Right cardiac atrium (tissue), 5 donors: ENCODE results near the gene RBM14. TPM values are rescaled to one million over a fixed set of nuclear protein-coding genes. Genes with fewer than 3 reads are reported as not detected.

Source experiments
- ATAC-seq, 2 donors: fragments of 200-7000 bp; cut with Tn5 transposase; one replicate each; pipeline versions ENCODE4 v1.8.0 to v1.9.1; 2020; ENCODE audit warnings: moderate library complexity in 2 of 2, mild to moderate bottlenecking in 1 of 2
- DNase-seq, 3 donors: peaks; one replicate each; pipeline ENCODE4 v3.0.0-alpha.2; 2020
- H3K27ac ChIP-seq: one replicate; pipeline ENCODE4 v1.5.1; 2013; ENCODE audit warnings: mild to moderate bottlenecking, low read length, control low read depth, moderate library complexity
- H3K27me3 ChIP-seq: one replicate; pipeline ENCODE4 v1.6.1; 2013; ENCODE audit not compliant: control insufficient read depth, insufficient read depth
- H3K4me1 ChIP-seq: one replicate; pipeline ENCODE4 v1.6.1; 2013; ENCODE audit warnings: low read length; ENCODE audit not compliant: control insufficient read depth, insufficient read depth
- H3K4me3 ChIP-seq: one replicate; pipeline ENCODE4 v1.5.1; 2013; ENCODE audit warnings: low read length, control low read depth
- H3K9me3 ChIP-seq: one replicate; pipeline ENCODE4 v1.6.1; 2013; ENCODE audit warnings: low read length; ENCODE audit not compliant: control insufficient read depth
- WGBS: extraction: QIAGEN DNeasy Blood & Tissue Kit; methylation state at CpG from one replicate; pipeline ENCODE4 v1.1.7; 2013; 5-methylcytosine and 5-hydroxymethylcytosine counted together
- intact Hi-C, 4 donors: fragments of 100-400 bp; cut with DNase I; formaldehyde crosslinking; loops; one replicate each; pipeline versions ENCODE4 v1.11.0 to v1.14.0; 2022 to 2023
- long read RNA-seq, 4 donors: library from polyadenylated mRNA; unstranded; transcript quantifications; one replicate each; pipeline ENCODE4 v2.0.0, GENCODE V29; 2020 to 2021
- polyA plus RNA-seq: library from polyadenylated mRNA; stranded (reverse); fragments of 200-250 nt; gene quantifications from one replicate; pipeline ENCODE4 v1.2.3, GENCODE V29; 2013
- total RNA-seq, 4 donors: library from RNA; stranded (reverse); fragmentation: NEBNext Ultra II Directional; extraction: Animal tissue kit (Norgen Biotek cat#: 25700); gene quantifications; one replicate each; pipeline ENCODE4 v1.2.1, GENCODE V29; 2021
- donor health status: healthy with polysubstance abuse.
- donor health status: DM: no; HTN: yes; CAD: no.
- donor health status: DM: no; HTN: no; CAD: no.
- donor health status: DM: no; HTN: yes; CAD: no; lungs with severe emphysema.
- donor health status: DM: yes; HTN: yes; CAD: no.

The RBM14 gene, protein sequence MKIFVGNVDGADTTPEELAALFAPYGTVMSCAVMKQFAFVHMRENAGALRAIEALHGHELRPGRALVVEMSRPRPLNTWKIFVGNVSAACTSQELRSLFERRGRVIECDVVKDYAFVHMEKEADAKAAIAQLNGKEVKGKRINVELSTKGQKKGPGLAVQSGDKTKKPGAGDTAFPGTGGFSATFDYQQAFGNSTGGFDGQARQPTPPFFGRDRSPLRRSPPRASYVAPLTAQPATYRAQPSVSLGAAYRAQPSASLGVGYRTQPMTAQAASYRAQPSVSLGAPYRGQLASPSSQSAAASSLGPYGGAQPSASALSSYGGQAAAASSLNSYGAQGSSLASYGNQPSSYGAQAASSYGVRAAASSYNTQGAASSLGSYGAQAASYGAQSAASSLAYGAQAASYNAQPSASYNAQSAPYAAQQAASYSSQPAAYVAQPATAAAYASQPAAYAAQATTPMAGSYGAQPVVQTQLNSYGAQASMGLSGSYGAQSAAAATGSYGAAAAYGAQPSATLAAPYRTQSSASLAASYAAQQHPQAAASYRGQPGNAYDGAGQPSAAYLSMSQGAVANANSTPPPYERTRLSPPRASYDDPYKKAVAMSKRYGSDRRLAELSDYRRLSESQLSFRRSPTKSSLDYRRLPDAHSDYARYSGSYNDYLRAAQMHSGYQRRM
- total RNA-seq (10 to 100 TPM; 30.8 to 45.6 (median 33.6) TPM), polyA plus RNA-seq (28.1 TPM)
- long read RNA-seq, donor 1, transcript RBM14-201 (3 exons, 2,828 nt): major isoform, 21 of 30 reads
- long read RNA-seq, donor 1, partial matches to known transcripts: 8 of 30 reads
- long read RNA-seq, donor 1, other reads (novel, unspliced or antisense): 0 of 30 reads
- long read RNA-seq, donor 2, transcript RBM14-201 (3 exons, 2,828 nt): major isoform, 19 of 31 reads
- long read RNA-seq, donor 2, partial matches to known transcripts: 7 of 31 reads
- long read RNA-seq, donor 2, other reads (novel, unspliced or antisense): 1 of 31 reads
- long read RNA-seq, donor 3, transcript RBM14-201 (3 exons, 2,828 nt): major isoform, 34 of 57 reads
- long read RNA-seq, donor 3, partial matches to known transcripts: 18 of 57 reads
- long read RNA-seq, donor 3, other reads (novel, unspliced or antisense): 5 of 57 reads
- long read RNA-seq, donor 4, transcript RBM14-201 (3 exons, 2,828 nt): major isoform, 8 of 10 reads
- long read RNA-seq, donor 4, partial matches to known transcripts: 2 of 10 reads
- long read RNA-seq, donor 4, other reads (novel, unspliced or antisense): 0 of 10 reads

DNA sequence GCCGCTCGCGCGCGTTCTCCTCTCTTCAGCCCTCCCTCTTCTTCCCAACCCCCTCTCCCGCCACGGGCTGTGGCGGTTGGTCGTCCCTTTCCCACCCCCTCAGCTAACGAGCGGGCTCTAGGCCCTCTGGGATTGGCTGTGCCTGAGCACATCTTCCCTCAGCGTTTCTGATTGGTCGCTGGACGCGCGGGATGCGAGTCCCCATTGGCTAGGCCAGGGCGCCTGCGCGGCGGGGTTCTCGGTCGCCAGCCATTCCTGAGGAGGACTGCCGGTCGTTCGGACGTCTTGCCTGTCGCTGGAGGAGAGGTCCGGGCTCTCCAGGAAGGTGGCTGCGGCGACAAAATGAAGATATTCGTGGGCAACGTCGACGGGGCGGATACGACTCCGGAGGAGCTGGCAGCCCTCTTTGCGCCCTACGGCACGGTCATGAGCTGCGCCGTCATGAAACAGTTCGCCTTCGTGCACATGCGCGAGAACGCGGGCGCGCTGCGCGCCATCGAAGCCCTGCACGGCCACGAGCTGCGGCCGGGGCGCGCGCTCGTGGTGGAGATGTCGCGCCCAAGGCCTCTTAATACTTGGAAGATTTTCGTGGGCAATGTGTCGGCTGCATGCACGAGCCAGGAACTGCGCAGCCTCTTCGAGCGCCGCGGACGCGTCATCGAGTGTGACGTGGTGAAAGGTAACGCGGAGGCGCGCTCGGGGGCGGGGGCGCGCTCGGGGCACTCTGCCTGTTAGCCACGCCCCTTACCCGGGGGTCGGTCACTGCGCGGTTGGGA lies at the start of gene RBM14:
TSS of gene RBM14 (plus strand) at position 252 of the 776 bp plus-strand sequence. CDS start at position 343, 91 bp downstream.
- Histone ChIP-seq H3K27ac (peak within 1 kb of the TSS; percentile 84), H3K9me3 (no peaks in the 10 kb centered on the region), H3K4me1 (peaks cover 2% of the 10 kb centered on the region), H3K4me3 (peak within 1 kb of the TSS; percentile 59), H3K27me3 (no peaks in the 10 kb centered on the region)
- ATAC-seq: peak; percentile 98
- WGBS: under 1% methylated on average over 90 of the region's 90 CpGs
- intact Hi-C loops: no loop called here
- DNase-seq: peak; percentile 99

DNA sequence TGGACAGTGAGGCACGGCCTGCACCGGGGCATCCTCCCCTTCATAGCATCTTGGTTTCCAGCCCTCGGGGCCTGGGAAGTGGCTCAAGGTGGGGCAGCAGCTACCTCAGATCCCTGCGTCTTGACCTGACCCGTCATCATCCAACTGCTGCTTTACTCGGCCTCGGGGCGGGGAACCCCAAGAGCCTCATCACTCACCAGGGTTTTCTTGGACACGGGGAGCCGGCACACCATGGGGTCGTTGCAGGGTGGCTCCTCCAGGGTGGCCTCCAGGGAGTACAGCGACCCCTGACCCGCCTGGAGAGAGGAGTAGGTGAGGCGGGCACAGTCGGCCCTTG lies 48.7 kb upstream of the RBM14 start:
- Histone ChIP-seq H3K4me3 (peak overlapping the region; percentile 61), H3K27me3 (no peaks in the 10 kb centered on the region), H3K27ac (no peak overlapping the region), H3K4me1 (no peaks in the 10 kb centered on the region), H3K9me3 (no peaks in the 10 kb centered on the region)
- DNase-seq (no peak), ATAC-seq (no peak)
- intact Hi-C loops: no loop called here
- 54% methylated on average over 15 of the region's 15 CpGs for WGBS

DNA sequence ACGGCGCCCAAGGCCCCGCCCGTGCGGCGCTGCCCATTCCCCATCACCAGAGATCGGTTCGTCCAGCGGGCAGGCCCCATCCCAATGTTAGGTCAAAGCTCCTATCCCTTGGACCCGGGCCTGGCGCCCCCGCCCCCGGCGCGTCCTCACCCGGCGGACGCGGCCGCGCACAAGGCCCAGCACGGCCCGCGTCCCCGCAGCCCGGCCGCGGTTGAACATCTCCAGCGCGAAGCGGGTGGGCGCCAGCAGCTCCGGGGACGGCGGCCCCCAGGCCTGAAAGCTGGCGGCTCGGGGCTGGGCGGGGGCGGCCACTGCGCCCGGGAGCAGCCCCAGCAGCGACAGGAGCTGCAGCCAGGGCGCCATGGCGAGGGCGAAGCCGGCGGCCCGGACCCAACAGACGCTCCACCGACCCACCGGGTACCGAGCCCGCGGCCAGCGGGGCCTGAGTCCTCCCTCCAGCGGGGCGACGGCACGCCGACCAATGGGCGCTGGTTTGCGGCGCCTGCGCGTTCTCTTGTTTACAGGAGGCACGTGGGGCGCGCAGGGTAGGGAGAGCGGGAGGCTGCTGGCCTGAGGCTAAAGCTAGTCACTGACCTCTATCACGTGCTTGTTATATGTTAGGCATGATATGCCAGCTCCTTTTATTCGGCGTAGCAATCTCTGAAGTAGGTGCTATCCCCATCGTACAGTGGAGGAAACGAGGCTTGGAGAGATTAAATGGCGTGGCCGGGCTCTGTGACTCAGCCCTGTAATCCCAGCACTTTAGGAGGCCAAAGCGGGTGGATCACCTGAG lies 48.1 kb upstream of the RBM14 start, which contains the start of gene CTSF:
TSS of gene CTSF (minus strand) at position 483 of the 793 bp plus-strand sequence. CDS start at position 363, 120 bp downstream.
- Histone ChIP-seq H3K9me3 (no peaks in the 10 kb centered on the region), H3K4me1 (no peaks in the 10 kb centered on the region), H3K4me3 (peak within 1 kb of the TSS; percentile 61), H3K27ac (no peak within 1 kb of the TSS), H3K27me3 (no peaks in the 10 kb centered on the region)
- ATAC-seq: peak; percentile 96
- intact Hi-C loops: no loop called here
- peak; percentile 89 to 96 (median 96) for DNase-seq
- WGBS: 2% methylated on average over 77 of the region's 77 CpGs

DNA sequence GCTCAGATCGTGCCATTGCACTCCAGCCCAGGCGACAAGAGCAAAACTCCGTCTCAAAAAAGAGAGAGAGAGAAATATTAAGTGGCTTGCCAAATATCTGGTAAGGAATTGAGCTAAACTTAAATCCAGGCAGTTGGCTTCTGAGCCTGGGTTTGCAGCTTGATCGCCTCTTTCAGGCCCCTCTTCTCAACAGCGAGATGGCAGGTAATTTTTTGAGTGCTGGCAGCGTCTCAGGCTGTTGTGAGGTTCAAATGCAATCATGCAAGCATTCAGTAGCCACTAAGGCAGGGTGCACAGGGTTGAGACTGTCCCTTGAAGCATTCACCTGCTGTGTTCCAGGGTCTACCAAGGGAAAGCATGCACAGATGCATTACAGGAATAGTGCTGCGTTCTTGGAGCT lies 47.4 kb upstream of the RBM14 start:
- Histone ChIP-seq H3K4me3 (no peak overlapping the region), H3K27ac (no peak overlapping the region), H3K4me1 (no peaks in the 10 kb centered on the region), H3K27me3 (no peaks in the 10 kb centered on the region), H3K9me3 (no peaks in the 10 kb centered on the region)
- no peak for DNase-seq
- intact Hi-C loops: no loop called here
- ATAC-seq: no peak
- WGBS: 76% methylated on average over 7 of the region's 7 CpGs

DNA sequence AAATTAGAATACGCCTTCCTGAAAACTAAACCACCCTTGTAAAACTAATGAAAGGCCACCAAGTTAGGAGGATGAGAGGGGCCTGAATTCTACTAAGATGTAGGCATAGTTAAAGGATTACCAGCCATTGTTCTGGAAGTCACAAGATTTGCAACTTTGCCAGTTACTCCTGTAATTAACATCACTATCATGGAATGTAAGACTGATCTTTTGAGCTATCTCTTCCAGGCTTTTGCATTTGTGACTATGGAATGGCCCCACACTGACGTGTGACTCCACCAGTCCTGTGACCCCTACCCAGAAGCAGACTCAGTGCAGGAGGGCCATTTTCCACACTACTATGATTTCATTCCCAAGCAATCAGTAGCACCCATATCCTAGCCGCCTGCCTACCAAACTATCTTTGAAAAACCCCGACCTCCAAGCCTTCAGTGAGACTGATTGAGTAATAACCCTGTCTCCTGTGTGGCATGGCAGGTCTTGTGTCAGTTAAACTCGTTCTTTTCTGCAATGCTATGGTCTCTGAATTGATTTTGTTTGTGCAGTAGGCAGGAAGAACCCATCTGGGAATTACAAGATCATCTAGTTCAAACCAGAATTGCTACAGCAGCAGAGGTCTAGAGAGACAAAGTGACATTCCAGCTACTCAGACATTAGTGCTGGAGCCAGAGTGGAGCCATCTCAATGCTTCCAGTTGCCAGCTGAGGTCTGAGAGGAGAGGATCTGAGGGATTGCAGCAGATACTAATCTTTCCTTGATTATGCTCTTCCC lies 46.2 kb upstream of the RBM14 start:
- H3K27me3 ChIP-seq: no peaks in the 10 kb centered on the region
- DNase-seq (no peak), ATAC-seq (no peak)
- no peaks in the 10 kb centered on the region for H3K4me1 ChIP-seq
- H3K27ac ChIP-seq: no peak overlapping the region
- no peak overlapping the region for H3K4me3 ChIP-seq
- no peaks in the 10 kb centered on the region for H3K9me3 ChIP-seq
- intact Hi-C loops: loop anchor here in 2 of 4 donors (10.0 kb wide), 1 partner anchor 265 kb away; no protein-coding TSS in a partner anchor
- WGBS: 53% methylated on average over 5 of the region's 5 CpGs

DNA sequence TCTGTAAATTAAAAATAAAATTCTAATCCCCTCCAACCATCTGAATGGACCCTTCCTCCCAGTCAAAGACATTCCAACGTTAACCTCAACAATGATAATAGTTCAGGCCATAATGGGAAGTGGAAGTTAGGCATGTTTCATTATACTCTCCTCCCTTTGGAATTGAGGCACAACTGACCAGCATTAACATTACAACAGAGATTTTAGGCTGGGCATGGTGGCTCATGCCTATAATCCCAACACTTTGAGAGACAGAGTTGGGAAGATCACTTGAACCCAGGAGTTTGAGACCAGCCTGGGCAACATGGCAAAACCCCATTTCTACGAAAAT lies 45.6 kb upstream of the RBM14 start:
- 74% methylated on average over 2 of the region's 2 CpGs for WGBS

DNA sequence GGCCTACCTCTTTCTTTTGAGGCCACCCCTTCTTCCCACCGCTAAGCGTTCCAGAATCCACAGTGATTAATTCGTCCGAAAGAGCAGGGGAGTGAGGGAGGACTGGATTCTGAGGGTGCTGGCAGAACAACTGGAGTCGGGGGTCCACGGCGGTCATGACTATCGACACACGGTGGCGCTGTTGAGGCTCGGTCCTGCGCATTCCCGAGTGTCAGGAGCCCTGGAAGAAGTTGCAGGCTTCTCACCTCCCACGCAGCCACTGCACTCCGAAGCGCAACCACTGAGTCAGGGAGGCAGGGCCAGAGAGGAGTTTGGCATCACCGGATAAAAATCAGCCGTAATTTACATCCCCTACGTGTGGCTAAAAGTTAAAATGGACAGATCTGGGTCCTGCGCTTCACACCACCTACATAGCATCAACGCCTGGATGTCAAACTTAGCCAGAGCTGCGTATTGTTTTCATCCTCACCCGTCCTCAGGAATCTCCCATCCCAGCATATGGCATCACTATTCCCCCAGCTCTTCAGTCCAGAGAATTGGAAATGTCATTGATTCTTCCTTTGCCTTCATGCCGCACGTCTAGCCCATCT lies 37.3 kb upstream of the RBM14 start:
- Histone ChIP-seq H3K9me3 (no peaks in the 10 kb centered on the region), H3K27me3 (no peaks in the 10 kb centered on the region), H3K4me1 (no peaks in the 10 kb centered on the region), H3K27ac (no peak overlapping the region), H3K4me3 (no peak overlapping the region)
- peak; percentile 87 to 94 (median 92) for DNase-seq
- ATAC-seq: peak; percentile 92 to 96
- intact Hi-C loops: loop anchor here (1.0 to 10.0 kb wide), 6 partner anchors 98 to 256 kb away; partner anchors contain the start of gene RBM4B (in 1 of the 4)
- WGBS: 13% methylated on average over 25 of the region's 25 CpGs

More for the DNA sequence above, 45.6 kb upstream of the RBM14 start:
- Histone ChIP-seq H3K4me3 (no peak overlapping the region), H3K9me3 (no peaks in the 10 kb centered on the region), H3K27ac (no peak overlapping the region), H3K27me3 (no peaks in the 10 kb centered on the region), H3K4me1 (no peaks in the 10 kb centered on the region)
- intact Hi-C loops: loop anchor here in 2 of 4 donors (10.0 kb wide), 1 partner anchor 264 kb away; no protein-coding TSS in a partner anchor
- no peak for ATAC-seq
- no peak for DNase-seq

DNA sequence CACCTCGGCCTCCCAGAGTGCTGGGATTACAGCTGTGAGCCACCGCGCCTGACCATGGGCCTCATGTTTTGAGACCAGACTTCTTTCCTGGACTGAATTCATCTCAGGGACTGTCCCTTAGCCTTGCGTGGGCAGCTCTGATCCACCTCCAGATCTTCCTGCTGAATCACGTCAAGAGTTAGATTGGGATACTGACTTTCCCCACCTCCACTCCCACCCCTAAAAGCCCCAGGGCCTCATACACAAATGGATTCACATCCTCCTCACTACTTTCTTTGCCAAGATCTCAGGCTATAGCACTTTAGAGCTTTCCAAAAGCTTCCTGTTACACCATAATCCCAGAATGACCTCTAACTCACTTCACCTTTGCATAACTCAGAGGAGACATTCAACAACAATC lies 35.6 kb upstream of the RBM14 start:
- ATAC-seq: no peak
- Histone ChIP-seq H3K27ac (no peak overlapping the region), H3K4me3 (no peak overlapping the region), H3K27me3 (no peaks in the 10 kb centered on the region), H3K9me3 (no peaks in the 10 kb centered on the region), H3K4me1 (no peaks in the 10 kb centered on the region)
- intact Hi-C loops: no loop called here
- peak in 1 of 3 donors; percentile 31 for DNase-seq
- 64% methylated on average over 5 of the region's 5 CpGs for WGBS

DNA sequence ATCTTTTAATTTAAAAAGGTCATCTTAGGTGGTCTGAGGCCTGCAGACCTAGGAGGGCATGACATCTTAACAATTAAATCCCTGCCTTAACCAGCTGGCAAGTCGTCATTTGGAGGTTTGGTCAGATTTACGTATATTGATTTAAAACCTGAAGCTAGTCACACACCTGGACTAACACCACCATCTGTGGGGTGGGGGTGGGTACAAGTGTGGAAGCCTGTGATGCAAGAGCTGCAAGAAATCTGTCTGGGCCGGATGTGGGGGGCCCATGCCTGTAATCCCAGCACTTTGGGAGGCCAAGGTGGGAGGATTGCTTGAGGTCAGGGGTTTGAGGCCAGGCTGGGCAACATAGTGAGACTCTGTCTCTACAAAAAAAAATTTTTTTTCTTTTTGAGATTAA lies 35.2 kb upstream of the RBM14 start:
- H3K4me1 ChIP-seq: no peaks in the 10 kb centered on the region
- ATAC-seq (no peak), DNase-seq (peak in 1 of 3 donors; percentile 17)
- H3K9me3 ChIP-seq: no peaks in the 10 kb centered on the region
- WGBS: 80% methylated on average over 3 of the region's 3 CpGs
- H3K4me3 ChIP-seq: no peak overlapping the region
- H3K27ac ChIP-seq: no peak overlapping the region
- no peaks in the 10 kb centered on the region for H3K27me3 ChIP-seq
- intact Hi-C loops: no loop called here
